Effector memory CD8-positive, alpha-beta T cell (primary cell): ENCODE data around the gene SMAD5.

ENCODE experiments used
- ATAC-seq: fragments of 150-1000 bp; cut with Tn5 transposase; replicated peaks from 2 replicates; pipeline ENCODE4 v1.10.0; 2021; ENCODE audit warnings: mild to moderate bottlenecking, moderate library complexity
- DNase-seq, 3 experiments: peaks; one replicate each; pipeline ENCODE4 v3.0.0; 2021
- H3K27ac Mint-ChIP-seq, 2 donors: one replicate each; pipeline ENCODE4 v1.8.0; 2022; ENCODE audit warnings: mild to moderate bottlenecking in 2 of 2, mixed read lengths in 2 of 2, moderate library complexity in 2 of 2
- H3K27me3 Mint-ChIP-seq, 2 donors: one replicate each; pipeline ENCODE4 v1.8.0; 2022; ENCODE audit warnings: mixed read lengths in 2 of 2
- H3K36me3 Mint-ChIP-seq: one replicate; pipeline ENCODE4 v1.8.0; 2022; ENCODE audit warnings: mild to moderate bottlenecking, moderate library complexity, mixed read lengths; ENCODE audit not compliant: insufficient read depth
- H3K4me1 Mint-ChIP-seq, 2 donors: one replicate each; pipeline ENCODE4 v1.8.0; 2022; ENCODE audit warnings: low read depth in 2 of 2, mixed read lengths in 2 of 2
- H3K4me3 Mint-ChIP-seq, 2 donors: one replicate each; pipeline ENCODE4 v1.8.0; 2022; ENCODE audit warnings: mild to moderate bottlenecking in 2 of 2, mixed read lengths in 2 of 2, moderate library complexity in 2 of 2
- H3K9me3 Mint-ChIP-seq, 2 donors: one replicate each; pipeline ENCODE4 v1.8.0; 2022; ENCODE audit warnings: mixed read lengths in 2 of 2
- total RNA-seq, 9 experiments: gene quantifications; one replicate each; lab custom pipeline; 2026; lab: John Stamatoyannopoulos, UW

The SMAD5 gene
- 12.0 to 61.7 (median 32.9) reads per million in 9 experiments for total RNA-seq

DNA sequence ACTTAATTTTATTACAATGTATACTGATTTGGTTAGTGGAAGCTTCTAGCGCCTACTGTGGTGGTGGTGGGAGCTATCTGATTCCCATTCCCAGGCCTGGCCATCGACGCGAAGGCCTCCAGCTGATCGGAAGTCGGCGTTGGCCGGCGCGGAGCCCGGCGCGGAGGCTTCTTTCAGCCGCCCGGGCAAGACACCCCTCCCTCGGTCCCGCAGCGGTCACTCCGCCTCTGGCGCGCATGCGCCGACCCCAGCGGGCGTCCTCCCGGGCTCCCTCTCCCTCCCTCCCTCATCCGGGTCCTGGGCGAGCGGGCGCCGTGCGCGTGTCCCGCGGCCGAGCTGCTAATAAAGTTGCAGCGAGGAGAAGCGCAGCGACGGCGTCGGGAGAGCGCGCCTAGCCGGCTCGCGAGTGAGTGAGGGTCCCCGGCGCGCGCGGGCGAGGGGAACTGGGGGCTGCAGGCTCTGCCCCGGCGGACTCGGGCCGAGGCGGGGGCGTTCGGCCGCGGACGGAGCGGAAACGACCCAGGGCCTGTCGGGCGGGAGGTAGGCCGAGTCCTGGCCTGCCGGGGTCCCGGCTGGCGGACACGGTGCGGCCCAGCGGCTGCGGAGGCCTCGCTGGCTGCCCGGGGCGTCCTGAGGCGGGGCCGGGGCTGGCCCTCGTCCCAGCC lies at the start of gene SMAD5:
SMAD5 (plus strand) TSS at position 289 of the 665 bp plus-strand sequence. CDS start 20,916 bp downstream, outside the sequence.
- H3K9me3 Mint-ChIP-seq, result no peaks in the 10 kb centered on the region
- peaks cover 11% of the 10 kb centered on the region for H3K36me3 Mint-ChIP-seq
- peak; percentile 79 to 81 (median 80) for DNase-seq
- H3K27me3 Mint-ChIP-seq, result peaks cover 9 to 14% of the 10 kb centered on the region in 2 donors
- peak; percentile 82 for ATAC-seq
- H3K4me3 Mint-ChIP-seq, result peak within 1 kb of the TSS; percentile 91 to 93
- peaks cover 21 to 35% of the 10 kb centered on the region in 2 donors for H3K4me1 Mint-ChIP-seq
- H3K27ac Mint-ChIP-seq, result peak within 1 kb of the TSS; percentile 90 to 93

DNA sequence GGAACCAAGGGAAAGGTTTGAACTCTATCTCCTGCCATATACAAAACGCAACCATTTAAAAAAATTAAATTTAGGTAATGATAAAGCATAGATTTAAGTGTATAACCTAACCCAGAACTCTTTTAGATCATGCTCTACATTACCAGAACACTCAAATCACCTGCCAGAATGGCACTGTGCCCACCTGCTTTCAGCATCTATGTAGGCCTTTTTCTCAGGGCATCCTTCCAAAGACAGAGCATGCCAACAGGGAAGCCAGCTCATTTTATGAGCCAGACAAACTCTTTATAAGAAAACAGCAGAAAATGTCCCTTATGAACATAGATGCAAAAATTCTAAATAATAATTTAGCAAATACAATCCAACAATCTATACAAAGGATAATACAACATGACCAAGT lies 47.9 kb upstream of the SMAD5 start:
- no peak overlapping the region for H3K4me3 Mint-ChIP-seq
- peaks cover 7% of the 10 kb centered on the region for H3K36me3 Mint-ChIP-seq
- H3K9me3 Mint-ChIP-seq, result no peaks in the 10 kb centered on the region
- peaks cover 10 to 12% of the 10 kb centered on the region in 2 donors for H3K27me3 Mint-ChIP-seq
- DNase-seq (no peak), ATAC-seq (no peak)
- no peak overlapping the region for H3K27ac Mint-ChIP-seq
- peaks cover 7 to 11% of the 10 kb centered on the region in 2 donors for H3K4me1 Mint-ChIP-seq

DNA sequence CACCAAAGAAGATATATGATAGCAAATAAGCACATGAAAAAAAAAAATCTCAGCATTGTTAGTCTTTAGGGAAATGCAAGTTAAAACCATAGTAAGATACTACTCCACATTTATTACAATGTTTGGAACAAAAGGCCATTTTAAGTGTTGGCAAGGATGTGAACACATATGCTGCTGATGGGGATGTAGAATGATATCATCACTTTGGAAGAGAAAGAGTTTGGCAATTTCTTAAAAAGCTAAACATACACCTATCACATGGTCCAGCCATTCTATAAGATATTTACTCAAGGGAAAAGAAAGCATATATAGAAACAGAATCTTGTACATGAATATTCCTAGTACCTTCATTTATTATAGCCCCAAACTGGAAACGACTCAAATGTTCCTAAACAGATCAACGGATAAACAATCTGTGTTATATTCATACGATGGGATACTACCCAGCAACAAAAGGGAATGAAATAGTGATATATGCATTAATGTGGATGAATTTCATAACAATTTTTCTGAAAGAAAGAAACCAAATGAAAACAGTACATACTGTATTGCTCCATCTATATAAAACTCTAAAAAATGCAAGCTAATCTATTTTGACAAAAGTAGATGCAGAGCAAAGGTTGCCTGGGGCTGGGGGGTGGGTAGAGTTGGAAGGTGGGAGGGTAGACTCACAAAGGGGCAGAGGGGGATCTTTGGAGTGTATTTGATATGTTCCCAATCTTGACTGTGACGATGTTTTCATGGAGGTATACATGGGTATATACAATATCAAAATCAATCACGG lies 45.7 kb upstream of the SMAD5 start:
- DNase-seq, result no peak
- Mint-ChIP-seq H3K27me3 (peaks cover 0 to 6% of the 10 kb centered on the region in 2 donors), H3K36me3 (no peaks in the 10 kb centered on the region), H3K9me3 (no peaks in the 10 kb centered on the region), H3K4me3 (no peak overlapping the region), H3K4me1 (no peaks in the 10 kb centered on the region), H3K27ac (no peak overlapping the region)
- no peak for ATAC-seq

DNA sequence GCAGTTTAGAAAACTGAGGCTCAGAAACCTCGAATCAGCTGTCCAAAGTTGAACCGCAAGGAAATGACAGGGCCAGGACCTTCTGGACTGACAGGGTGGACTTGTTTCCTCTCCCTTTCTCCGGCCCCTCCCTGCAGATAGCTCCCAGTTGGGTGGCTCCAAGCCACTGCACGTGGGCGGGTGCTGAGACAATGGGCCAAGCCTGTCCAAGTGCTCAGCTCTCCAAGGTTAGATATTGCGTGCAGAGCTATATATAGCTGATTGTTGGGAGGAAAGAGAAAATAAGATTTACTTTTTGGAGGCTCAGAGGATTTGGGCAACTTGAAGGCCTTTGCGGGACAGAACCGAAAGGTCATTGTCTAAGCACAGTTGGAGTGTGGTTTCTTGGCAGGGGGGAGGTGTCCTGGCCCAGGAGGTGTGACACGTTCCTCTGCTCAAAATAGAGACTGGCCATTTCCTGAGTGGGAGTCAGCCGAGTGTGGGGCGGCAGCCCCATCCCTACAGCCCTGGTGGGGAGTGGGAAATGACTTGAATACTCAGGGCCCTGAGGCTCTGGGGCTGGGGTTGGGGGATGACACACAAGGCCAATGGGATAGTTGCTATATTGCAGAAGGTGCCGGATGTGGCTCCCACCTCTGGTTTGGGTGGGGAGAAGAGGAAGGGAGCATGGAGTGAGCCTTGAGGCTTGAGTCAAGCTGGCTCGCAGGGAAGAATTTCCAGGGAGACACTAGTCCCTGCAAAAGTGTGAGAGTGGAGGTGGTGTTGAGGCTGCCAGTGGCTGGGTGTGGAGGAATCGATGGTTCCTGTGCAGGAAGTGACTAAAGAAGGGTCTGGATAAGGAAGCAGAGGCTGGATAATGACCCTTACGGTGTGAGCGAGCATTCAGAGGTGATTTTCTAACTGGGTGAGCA lies 44.4 kb upstream of the SMAD5 start:
- Mint-ChIP-seq H3K27me3 (peaks cover 0 to 6% of the 10 kb centered on the region in 2 donors), H3K36me3 (no peaks in the 10 kb centered on the region), H3K9me3 (no peaks in the 10 kb centered on the region)

DNA sequence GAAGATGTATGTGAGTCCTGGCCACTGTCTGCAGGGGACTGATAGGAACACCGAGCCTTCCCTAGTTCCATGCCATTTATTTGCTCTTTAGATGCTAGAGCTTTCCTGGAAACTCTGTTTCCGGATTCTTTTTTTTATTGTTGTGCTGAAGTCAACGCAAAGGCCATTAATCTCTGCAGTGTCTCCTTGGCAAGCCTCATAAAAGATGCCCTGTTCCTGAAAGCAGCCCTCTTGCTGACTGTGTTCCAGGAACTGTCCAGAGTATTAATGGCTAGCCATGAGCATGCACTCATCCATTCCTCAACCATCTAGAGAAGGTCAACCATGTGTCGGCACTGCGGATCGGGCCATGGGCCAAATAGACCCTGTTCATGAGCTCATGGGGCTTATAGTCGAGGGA lies 42.9 kb upstream of the SMAD5 start:
- Mint-ChIP-seq H3K27me3 (peaks cover 11 to 19% of the 10 kb centered on the region in 2 donors), H3K36me3 (no peaks in the 10 kb centered on the region), H3K9me3 (no peaks in the 10 kb centered on the region), H3K4me3 (no peak overlapping the region), H3K4me1 (no peaks in the 10 kb centered on the region), H3K27ac (no peak overlapping the region)
- ATAC-seq (no peak), DNase-seq (no peak)

More for the DNA sequence above, 44.4 kb upstream of the SMAD5 start:
- H3K27ac Mint-ChIP-seq, result no peak overlapping the region
- ATAC-seq (no peak), DNase-seq (no peak)
- H3K4me1 Mint-ChIP-seq, result no peaks in the 10 kb centered on the region
- H3K4me3 Mint-ChIP-seq, result no peak overlapping the region

DNA sequence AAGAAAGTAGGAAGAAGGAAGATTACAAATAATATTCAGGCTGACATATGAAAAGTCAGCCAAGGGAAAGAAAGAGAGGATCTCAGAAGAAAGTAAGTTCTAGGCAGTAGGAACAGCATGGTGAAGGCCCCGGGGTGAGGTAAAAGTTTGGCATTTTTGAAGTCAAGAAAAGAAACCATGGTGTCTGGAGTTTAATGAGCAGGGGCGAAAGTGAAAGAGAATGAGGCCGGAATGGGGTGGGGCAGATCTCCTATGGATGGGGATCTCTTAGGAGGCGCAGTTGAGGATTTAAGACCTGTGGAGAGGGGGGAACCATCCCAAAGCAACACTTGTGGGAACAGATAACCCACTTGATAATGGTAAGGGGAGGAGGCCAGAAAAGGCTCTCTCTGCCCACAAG lies 42.3 kb upstream of the SMAD5 start:
- peaks cover 16 to 19% of the 10 kb centered on the region in 2 donors for H3K27me3 Mint-ChIP-seq
- no peaks in the 10 kb centered on the region for H3K4me1 Mint-ChIP-seq

DNA sequence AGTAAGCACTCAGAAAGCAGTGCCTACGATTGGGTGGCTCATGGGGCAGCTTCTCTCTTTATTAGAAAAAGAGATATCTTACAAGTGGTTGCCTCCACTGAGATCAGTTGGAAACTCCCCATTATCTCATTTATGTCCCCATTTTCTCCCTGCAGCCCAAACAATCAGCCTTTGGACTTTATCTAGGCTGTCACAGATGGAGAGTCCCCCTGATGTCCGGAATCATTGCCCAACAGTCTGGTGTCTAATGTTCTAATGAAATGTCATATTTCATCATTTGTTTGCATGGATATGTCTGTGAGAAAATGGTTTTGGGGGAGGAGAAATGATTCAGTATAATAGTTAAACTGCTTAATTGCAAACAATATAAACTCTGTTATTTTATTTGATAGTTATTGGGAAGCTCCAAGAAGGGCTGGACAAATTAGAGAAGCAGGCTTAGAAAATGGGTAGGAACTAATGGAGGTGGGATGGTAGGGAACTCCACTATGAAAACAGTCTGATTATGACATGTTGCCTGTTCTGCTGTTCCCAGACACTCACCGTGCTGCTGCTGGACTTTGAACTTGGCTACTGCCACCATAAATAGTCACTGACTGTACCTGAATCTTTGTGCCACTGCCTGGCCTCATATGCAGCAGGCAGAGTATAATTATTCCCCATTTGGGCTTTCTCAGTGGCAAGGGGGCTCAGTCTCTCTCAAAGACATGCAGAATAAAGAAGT lies 38.3 kb upstream of the SMAD5 start:
- no peak for ATAC-seq
- Mint-ChIP-seq H3K4me1 (no peaks in the 10 kb centered on the region), H3K27ac (no peak overlapping the region), H3K9me3 (no peaks in the 10 kb centered on the region), H3K36me3 (no peaks in the 10 kb centered on the region), H3K27me3 (peaks cover 36 to 48% of the 10 kb centered on the region in 2 donors), H3K4me3 (no peak overlapping the region)
- no peak for DNase-seq

More for the DNA sequence above, 42.3 kb upstream of the SMAD5 start:
- no peaks in the 10 kb centered on the region for H3K9me3 Mint-ChIP-seq
- no peak overlapping the region for H3K27ac Mint-ChIP-seq
- ATAC-seq (no peak), DNase-seq (no peak)
- no peak overlapping the region for H3K4me3 Mint-ChIP-seq
- H3K36me3 Mint-ChIP-seq, result no peaks in the 10 kb centered on the region

DNA sequence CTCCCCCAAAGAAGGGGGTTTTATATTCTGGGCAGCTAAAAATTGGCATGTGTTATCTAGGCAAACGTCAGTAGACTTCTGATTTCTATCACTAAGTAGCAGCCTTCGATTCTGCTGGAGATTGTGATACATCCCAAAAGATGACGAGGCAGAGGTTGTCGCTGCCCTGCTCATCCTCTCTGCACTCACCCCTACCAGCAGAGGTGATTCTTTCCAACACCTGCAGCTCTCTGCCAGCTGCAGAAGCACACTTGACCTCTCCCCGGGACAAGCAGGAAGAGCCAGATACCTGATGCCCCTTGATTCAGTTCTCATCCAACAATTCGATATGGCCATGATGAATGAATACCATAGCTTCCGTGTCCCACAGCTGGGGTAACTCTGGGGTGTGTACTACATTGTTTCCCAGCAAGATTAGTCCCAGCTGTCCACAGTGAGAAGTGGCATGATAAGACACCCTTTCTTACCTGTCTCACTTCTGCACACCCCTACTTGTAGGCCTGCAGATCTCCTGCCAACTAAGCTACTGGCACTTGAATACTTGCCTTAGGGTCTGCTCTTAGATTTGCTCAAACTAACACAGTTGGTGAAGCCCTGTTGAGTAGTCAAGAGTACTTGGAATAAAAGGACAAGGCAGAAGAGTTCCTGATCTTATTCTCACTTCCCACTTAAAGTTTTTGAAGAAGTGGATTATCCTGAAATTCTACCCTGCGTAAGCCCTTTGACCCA lies 37.6 kb upstream of the SMAD5 start:
- Mint-ChIP-seq H3K36me3 (no peaks in the 10 kb centered on the region), H3K27ac (no peak overlapping the region), H3K27me3 (peaks cover 36 to 48% of the 10 kb centered on the region in 2 donors), H3K4me1 (no peaks in the 10 kb centered on the region), H3K4me3 (no peak overlapping the region), H3K9me3 (no peaks in the 10 kb centered on the region)
- DNase-seq (no peak), ATAC-seq (no peak)

DNA sequence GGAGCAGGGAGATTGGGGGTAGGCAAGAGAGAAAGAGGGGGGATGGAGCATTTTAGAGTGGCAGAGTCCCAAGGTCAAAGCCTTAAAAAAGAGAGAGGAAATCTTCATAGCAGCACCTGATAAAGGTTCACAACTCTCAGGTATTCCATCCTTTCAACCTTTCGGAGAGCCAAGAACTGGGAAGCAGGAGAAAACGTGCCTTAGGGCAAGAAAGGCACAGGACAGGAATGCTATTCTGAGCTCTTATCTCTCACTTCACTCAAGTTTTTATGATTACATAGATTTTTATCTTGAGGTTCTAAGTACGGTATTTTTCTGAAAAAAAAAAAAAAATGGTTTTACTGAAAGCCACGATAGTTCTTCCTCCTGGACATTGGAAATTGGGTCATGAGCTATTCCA lies 34.5 kb upstream of the SMAD5 start:
- ATAC-seq, result no peak
- no peaks in the 10 kb centered on the region for H3K36me3 Mint-ChIP-seq
- no peaks in the 10 kb centered on the region for H3K4me1 Mint-ChIP-seq

DNA sequence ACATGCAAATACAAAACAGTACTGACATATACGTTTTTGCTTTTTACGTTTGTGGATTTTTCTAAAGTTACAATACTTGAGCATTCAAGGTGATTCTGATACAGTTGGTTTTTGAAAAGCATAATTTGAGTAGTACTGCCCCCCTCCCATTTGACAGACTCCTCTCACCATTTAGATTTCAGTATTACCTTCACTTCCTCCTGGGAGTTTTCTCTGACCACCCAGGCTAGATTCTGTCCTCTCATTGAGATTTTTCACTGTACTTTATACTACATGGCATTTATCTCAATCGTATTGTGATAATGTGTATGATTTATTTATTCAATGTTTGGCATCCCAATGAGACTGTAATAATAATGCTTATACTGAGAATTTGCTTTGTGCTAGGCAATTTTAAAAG lies 32.8 kb upstream of the SMAD5 start:
- H3K27ac Mint-ChIP-seq, result no peak overlapping the region
- H3K4me1 Mint-ChIP-seq, result no peaks in the 10 kb centered on the region
- DNase-seq (no peak), ATAC-seq (no peak)
- no peak overlapping the region for H3K4me3 Mint-ChIP-seq
- no peaks in the 10 kb centered on the region for H3K9me3 Mint-ChIP-seq
- no peaks in the 10 kb centered on the region for H3K36me3 Mint-ChIP-seq
- H3K27me3 Mint-ChIP-seq, result peaks cover 24 to 44% of the 10 kb centered on the region in 2 donors

More for the DNA sequence above, 34.5 kb upstream of the SMAD5 start:
- Mint-ChIP-seq H3K9me3 (no peaks in the 10 kb centered on the region), H3K4me3 (no peak overlapping the region), H3K27ac (no peak overlapping the region), H3K27me3 (peaks cover 36 to 48% of the 10 kb centered on the region in 2 donors)
- DNase-seq, result no peak

DNA sequence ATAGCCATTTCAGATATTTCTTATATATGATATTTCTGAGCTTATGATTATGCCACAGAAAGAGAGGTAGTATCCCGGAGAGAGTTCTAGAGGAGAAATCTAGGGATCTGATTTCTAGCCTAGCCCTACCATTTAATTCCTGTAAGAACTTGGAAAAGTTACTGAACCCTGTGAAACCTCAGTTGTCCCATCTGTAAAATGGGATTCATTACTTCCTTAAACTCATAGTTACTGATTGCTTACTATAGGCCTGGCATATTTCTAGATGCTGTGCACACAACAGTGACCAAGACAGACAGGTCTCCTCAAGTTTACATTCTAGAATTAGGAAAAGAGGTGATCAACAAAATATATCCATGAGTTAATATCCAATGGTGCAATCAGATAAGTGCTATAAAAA lies 30.8 kb upstream of the SMAD5 start:
- peaks cover 18 to 32% of the 10 kb centered on the region in 2 donors for H3K27me3 Mint-ChIP-seq

DNA sequence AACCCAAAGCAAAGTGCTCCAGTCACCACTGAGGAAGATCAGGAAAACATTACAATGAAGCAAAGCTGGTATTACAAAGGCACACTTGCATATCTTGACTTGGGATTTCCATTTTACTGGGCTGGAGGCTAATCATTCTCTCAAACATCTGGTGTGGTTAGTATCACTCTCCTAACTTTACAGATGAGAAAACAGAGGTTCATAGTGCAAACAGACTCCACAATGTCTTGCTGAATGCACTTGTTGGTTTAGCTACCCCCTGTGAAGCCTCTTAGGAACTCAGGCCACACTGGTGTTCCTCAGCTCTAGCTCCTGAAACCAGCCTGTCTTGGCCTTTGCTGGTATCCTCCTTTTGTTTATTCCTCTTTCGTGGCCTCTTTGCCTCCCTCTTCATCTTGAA lies 29.5 kb upstream of the SMAD5 start:
- Mint-ChIP-seq H3K27ac (no peak overlapping the region), H3K36me3 (no peaks in the 10 kb centered on the region), H3K4me1 (no peaks in the 10 kb centered on the region), H3K4me3 (no peak overlapping the region), H3K9me3 (no peaks in the 10 kb centered on the region), H3K27me3 (peaks cover 7 to 24% of the 10 kb centered on the region in 2 donors)
- DNase-seq (no peak), ATAC-seq (no peak)

More for the DNA sequence above, 30.8 kb upstream of the SMAD5 start:
- Mint-ChIP-seq H3K4me3 (no peak overlapping the region), H3K9me3 (no peaks in the 10 kb centered on the region), H3K27ac (no peak overlapping the region), H3K36me3 (no peaks in the 10 kb centered on the region), H3K4me1 (no peaks in the 10 kb centered on the region)
- ATAC-seq (no peak), DNase-seq (no peak)
